MM.1S (cell line): ENCODE measurements around the gene C6orf163.

Source experiments
- DNase-seq: peaks from one replicate; pipeline ENCODE4 v3.0.0-alpha.2; 2015
- H2AFZ ChIP-seq: fragments of 300-600 bp; sonication (generic); 2 replicates; pipeline ENCODE4 v1.6.0; 2016; ENCODE audit warnings: antibody characterized with exemption, low read length
- H3F3A ChIP-seq: fragments of 300-600 bp; sonication (generic); 2 replicates; pipeline ENCODE4 v1.6.1; 2016; ENCODE audit warnings: mild to moderate bottlenecking, antibody characterized with exemption, low read length, moderate library complexity, mixed read lengths; ENCODE audit not compliant: insufficient read depth
- H3K27ac ChIP-seq: fragments of 300-600 bp; sonication (generic); 2 replicates; pipeline ENCODE4 v1.5.1; 2016; ENCODE audit warnings: mild to moderate bottlenecking, low read length
- H3K27me3 ChIP-seq: fragments of 300-600 bp; sonication (generic); replicated peaks from 2 replicates; pipeline ENCODE4 v1.6.0; 2016; ENCODE audit warnings: low read length; ENCODE audit not compliant: insufficient read depth
- H3K36me3 ChIP-seq: fragments of 300-600 bp; sonication (generic); replicated peaks from 2 replicates; pipeline ENCODE4 v1.6.1; 2016; ENCODE audit warnings: mild to moderate bottlenecking, low read length, mixed read lengths; ENCODE audit not compliant: insufficient read depth
- H3K4me1 ChIP-seq: fragments of 300-600 bp; sonication (generic); 2 replicates; pipeline ENCODE4 v1.6.1; 2016; ENCODE audit warnings: low read length, mixed read lengths
- H3K4me2 ChIP-seq: fragments of 300-600 bp; sonication (generic); 2 replicates; pipeline ENCODE4 v1.6.0; 2016; ENCODE audit warnings: low read depth, low read length
- H3K4me3 ChIP-seq: fragments of 300-600 bp; sonication (generic); 2 replicates; pipeline ENCODE4 v1.5.1; 2016; ENCODE audit warnings: low read length, mixed read lengths
- H3K79me2 ChIP-seq: fragments of 300-600 bp; sonication (generic); 2 replicates; pipeline ENCODE4 v1.6.1; 2016; ENCODE audit warnings: mixed run types, low read length, mixed read lengths
- H3K9ac ChIP-seq: fragments of 300-600 bp; sonication (generic); 2 replicates; pipeline ENCODE4 v1.6.1; 2016; ENCODE audit warnings: low read length, mixed read lengths
- H3K9me2 ChIP-seq: fragments of 300-600 bp; sonication (generic); replicated peaks from 2 replicates; pipeline ENCODE4 v1.6.1; 2016; ENCODE audit warnings: mild to moderate bottlenecking, low read length, mixed read lengths; ENCODE audit not compliant: insufficient read depth
- H3K9me3 ChIP-seq: fragments of 300-600 bp; sonication (generic); replicated peaks from 2 replicates; pipeline ENCODE4 v1.6.1; 2016; ENCODE audit warnings: mild to moderate bottlenecking, low read length, mixed read lengths; ENCODE audit not compliant: insufficient read depth
- H4K20me1 ChIP-seq: fragments of 300-600 bp; sonication (generic); 2 replicates; pipeline ENCODE4 v1.6.1; 2016; ENCODE audit warnings: mild to moderate bottlenecking, low read length, moderate library complexity, mixed read lengths; ENCODE audit not compliant: insufficient read depth
- CTCF ChIP-seq: fragments of 300-600 bp; sonication (generic); IDR thresholded peaks from 2 replicates; pipeline ENCODE4 v1.5.1; 2016; ENCODE audit warnings: antibody characterized with exemption, low read length, mixed read lengths
- EZH2 ChIP-seq: fragments of 300-600 bp; sonication (generic); optimal IDR thresholded peaks from 2 replicates; pipeline ENCODE3; 2017; ENCODE audit warnings: low read depth, mild to moderate bottlenecking, antibody characterized with exemption, low read length, mixed read lengths
- EZH2phosphoT487 ChIP-seq: fragments of 300-600 bp; sonication (generic); IDR thresholded peaks from 2 replicates; pipeline ENCODE4 v1.6.1; 2018; ENCODE audit warnings: antibody characterized with exemption, low read length

C6orf163 gene

GRCh38 chr6:87357479-87358196, 13.0 kb downstream of the C6orf163 start:
- H3K27ac ChIP-seq = no peak overlapping the region
- DNase-seq = no peak
- H3K9ac ChIP-seq = no peak overlapping the region
- H3K4me1 ChIP-seq = no peaks in the 10 kb centered on the region
- H3K79me2 ChIP-seq = no peaks in the 10 kb centered on the region
- H3K9me2 ChIP-seq = no peaks in the 10 kb centered on the region
- no peaks in the 10 kb centered on the region for H3K36me3 ChIP-seq
- no peak overlapping the region for H2AFZ ChIP-seq
- TF ChIP-seq EZH2 (no peak), EZH2phosphoT487 (no peak), CTCF (no peak)
- H3K9me3 ChIP-seq = no peaks in the 10 kb centered on the region
- no peaks in the 10 kb centered on the region for H4K20me1 ChIP-seq
- no peak overlapping the region for H3K4me2 ChIP-seq
- no peak overlapping the region for H3K4me3 ChIP-seq
- no peaks in the 10 kb centered on the region for H3K27me3 ChIP-seq
- no peaks in the 10 kb centered on the region for H3F3A ChIP-seq

- no peak for TF ChIP-seq EZH2
- TF ChIP-seq CTCF = no peak
- TF ChIP-seq EZH2phosphoT487 = no peak
- H3K4me1 ChIP-seq = peaks cover 11% of the 10 kb centered on the region; the same call in 1 of the 2 replicates
- H3F3A ChIP-seq = no peaks in the 10 kb centered on the region
- H4K20me1 ChIP-seq = no peaks in the 10 kb centered on the region
- H2AFZ ChIP-seq = no peak overlapping the region
- no peaks in the 10 kb centered on the region for H3K9me3 ChIP-seq
- H3K4me3 ChIP-seq = no peak overlapping the region
- H3K4me2 ChIP-seq = no peak overlapping the region
- H3K27ac ChIP-seq = no peak overlapping the region
- no peak overlapping the region for H3K9ac ChIP-seq
- H3K36me3 ChIP-seq = no peaks in the 10 kb centered on the region
- no peaks in the 10 kb centered on the region for H3K27me3 ChIP-seq
- no peaks in the 10 kb centered on the region for H3K79me2 ChIP-seq
- DNase-seq = no peak
- H3K9me2 ChIP-seq = no peaks in the 10 kb centered on the region
These were observed 20.1 kb downstream of the C6orf163 start for GRCh38 chr6:87364602-87365252.

- Histone ChIP-seq H3K4me3 (no peak overlapping the region), H3K27me3 (no peaks in the 10 kb centered on the region), H3K4me1 (peaks cover 11% of the 10 kb centered on the region; the same call in 1 of the 2 replicates), H3K9me2 (no peaks in the 10 kb centered on the region), H3K4me2 (no peak overlapping the region), H3K36me3 (no peaks in the 10 kb centered on the region), H4K20me1 (no peaks in the 10 kb centered on the region), H3F3A (no peaks in the 10 kb centered on the region), H3K9ac (no peak overlapping the region), H3K27ac (no peak overlapping the region), H2AFZ (no peak overlapping the region), H3K79me2 (no peaks in the 10 kb centered on the region), H3K9me3 (no peaks in the 10 kb centered on the region)
- no peak for DNase-seq
- TF ChIP-seq EZH2 (no peak), EZH2phosphoT487 (no peak), CTCF (no peak)
These were observed 21.6 kb downstream of the C6orf163 start for GRCh38 chr6:87366072-87366827.
